Muscle of arm (tissue), 12 donors: Measurements from ENCODE around the gene ALDH3A1. TPM values are rescaled to one million over a fixed set of nuclear protein-coding genes. Genes with fewer than 3 reads are reported as not detected.
A peak's percentile ranks its signal among the peaks of the same experiment; 100 is the strongest.

Experiments
- DNase-seq: peaks from one replicate; pipeline ENCODE4 v3.0.0-alpha.2; 2013
- polyA plus RNA-seq, 12 donors: library from polyadenylated mRNA; unstranded; fragments of 120-200 nt; gene quantifications; one replicate each; pipeline ENCODE4 v1.2.1, GENCODE V29; 2013; ENCODE audit not compliant: insufficient read length in 12 of 12

The ALDH3A1 gene
- polyA plus RNA-seq, 12 donors, result 0.08 to 0.38 (median 0.18) TPM; not detected in 5

GRCh38 chr17:19741832-19742457 lies 6.2 kb downstream of the ALDH3A1 start:
- no peak for DNase-seq

- DNase-seq, result no peak
Observed at GRCh38 chr17:19740933-19741332, 7.2 kb downstream of the ALDH3A1 start.

- no peak for DNase-seq
Observed at GRCh38 chr17:19739241-19740201, 8.6 kb downstream of the ALDH3A1 start.

- DNase-seq, result no peak
Observed at GRCh38 chr17:19738757-19739156, 9.3 kb downstream of the ALDH3A1 start.

GRCh38 chr17:19738073-19738449 lies 10.0 kb downstream of the ALDH3A1 start:
- DNase-seq, result no peak

- DNase-seq, result no peak
Observed at GRCh38 chr17:19737305-19738072, 10.6 kb downstream of the ALDH3A1 start.

- DNase-seq, result no peak
Observed at GRCh38 chr17:19736071-19736470, 12.0 kb downstream of the ALDH3A1 start.

- no peak for DNase-seq
Observed at GRCh38 chr17:19733953-19734526, 14.1 kb downstream of the ALDH3A1 start.

- DNase-seq, result no peak
Observed at GRCh38 chr17:19731626-19732025, 16.5 kb downstream of the ALDH3A1 start.

- no peak for DNase-seq
Observed at GRCh38 chr17:19730843-19731242, 17.3 kb downstream of the ALDH3A1 start.

GRCh38 chr17:19729900-19730299 lies 18.2 kb downstream of the ALDH3A1 start:
- no peak for DNase-seq

- DNase-seq, result peak; percentile 79
Observed at GRCh38 chr17:19728084-19728495, 20.0 kb downstream of the ALDH3A1 start.

- peak; percentile 86 for DNase-seq
Observed at GRCh38 chr17:19727501-19728078, 20.5 kb downstream of the ALDH3A1 start.

GRCh38 chr17:19726631-19727376 lies 21.3 kb downstream of the ALDH3A1 start:
- no peak for DNase-seq

GRCh38 chr17:19725486-19725885 lies 22.6 kb downstream of the ALDH3A1 start:
- no peak for DNase-seq

- no peak for DNase-seq
Observed at GRCh38 chr17:19724501-19725420, 23.3 kb downstream of the ALDH3A1 start.

GRCh38 chr17:19723964-19724363 lies 24.1 kb downstream of the ALDH3A1 start:
- DNase-seq, result no peak

- DNase-seq, result no peak
Observed at GRCh38 chr17:19720631-19721426, 27.3 kb downstream of the ALDH3A1 start.

- DNase-seq, result no peak
Observed at GRCh38 chr17:19720210-19720475, 28.0 kb downstream of the ALDH3A1 start.
